Amygdala (tissue), 56 donors: Measurements from ENCODE around the gene GLI3.

Experiments
- DNase-seq, 56 donors: peaks; one replicate each; lab custom pipeline; 2025; lab: John Stamatoyannopoulos, UW

GLI3 gene

DNA sequence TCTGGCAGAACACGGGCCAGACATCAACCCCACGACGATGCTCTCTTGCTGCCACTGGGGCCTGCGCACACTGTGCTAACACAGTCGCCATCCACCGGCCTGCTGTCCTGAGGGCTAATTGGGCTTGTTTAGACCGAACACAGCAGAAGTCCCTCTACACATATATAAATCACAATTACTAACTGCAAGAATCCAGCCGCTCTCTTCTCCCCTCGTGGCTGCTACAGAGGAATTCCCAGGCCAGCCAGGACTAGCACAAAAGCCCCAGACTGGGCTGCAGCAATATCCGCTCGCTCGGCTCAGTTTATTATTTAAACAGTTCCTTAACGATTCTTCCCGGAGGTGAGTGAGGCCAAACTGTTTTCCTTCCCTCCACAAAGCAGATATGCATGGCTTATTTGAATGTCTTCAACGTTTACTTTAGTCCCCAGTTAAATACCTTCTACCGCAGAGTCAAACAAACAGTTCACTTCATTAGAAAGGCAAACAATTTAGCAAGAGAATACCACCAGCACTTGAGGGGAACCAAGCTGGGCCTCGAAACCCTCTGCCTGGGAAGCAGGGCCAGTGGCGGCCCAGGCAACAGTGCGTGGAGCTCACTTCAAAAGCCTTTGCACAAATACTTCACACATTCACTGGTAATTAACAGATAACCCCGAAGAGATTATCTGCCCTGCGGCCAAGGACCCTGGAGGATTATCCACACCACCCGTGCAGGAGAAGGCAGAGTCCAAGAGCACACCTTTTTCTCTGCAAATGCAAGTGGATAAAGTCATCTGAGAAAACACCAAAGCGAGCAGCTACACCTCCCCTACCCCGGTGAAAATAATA, 145.3 kb downstream of the GLI3 start:
- no peak for DNase-seq

- DNase-seq: no peak
These were observed 146.2 kb downstream of the GLI3 start for GRCh38 chr7:42090806-42091205.

DNA sequence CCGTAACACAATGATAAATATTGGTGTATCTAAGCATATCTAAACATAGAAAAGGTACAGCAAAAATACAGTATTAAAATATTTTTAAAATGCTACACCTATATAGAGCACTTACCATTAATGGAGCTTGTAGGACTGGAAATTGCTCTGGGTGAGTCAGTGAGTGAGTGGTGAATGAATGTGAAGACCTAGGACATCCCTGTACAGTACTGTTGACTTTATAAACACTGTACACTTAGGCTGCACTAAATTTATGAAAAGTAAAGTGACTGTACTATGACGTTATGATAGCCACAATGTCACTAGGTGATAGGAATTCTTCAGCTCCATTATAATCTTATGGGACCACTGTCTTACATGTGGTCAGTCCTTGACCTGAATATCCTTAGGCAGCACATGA, 147.0 kb downstream of the GLI3 start:
- DNase-seq: no peak

GRCh38 chr7:42087616-42088015, 149.4 kb downstream of the GLI3 start:
- no peak for DNase-seq

DNA sequence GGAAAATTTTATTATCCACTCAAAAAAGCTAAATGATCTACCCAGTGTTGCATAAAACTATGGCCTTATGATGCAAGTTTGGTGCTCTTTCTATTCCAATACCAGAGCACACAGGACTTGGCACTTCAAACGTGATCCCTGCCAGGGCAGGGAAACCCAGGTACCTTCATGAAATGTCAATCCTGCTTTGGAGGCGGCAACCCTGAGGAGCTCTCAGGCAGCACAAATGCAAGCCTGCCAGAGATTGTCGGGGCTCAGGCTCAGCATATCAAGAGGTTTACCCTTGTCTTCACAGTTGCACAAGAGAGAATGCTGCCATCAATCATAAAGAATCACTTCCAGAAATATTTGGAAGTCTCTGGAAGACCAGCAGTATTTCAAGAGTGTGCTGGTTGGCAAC, 151.5 kb downstream of the GLI3 start:
- DNase-seq: no peak

GRCh38 chr7:42084263-42084662, 152.7 kb downstream of the GLI3 start:
- no peak for DNase-seq

GRCh38 chr7:42083284-42083683, 153.7 kb downstream of the GLI3 start:
- no peak for DNase-seq

DNA sequence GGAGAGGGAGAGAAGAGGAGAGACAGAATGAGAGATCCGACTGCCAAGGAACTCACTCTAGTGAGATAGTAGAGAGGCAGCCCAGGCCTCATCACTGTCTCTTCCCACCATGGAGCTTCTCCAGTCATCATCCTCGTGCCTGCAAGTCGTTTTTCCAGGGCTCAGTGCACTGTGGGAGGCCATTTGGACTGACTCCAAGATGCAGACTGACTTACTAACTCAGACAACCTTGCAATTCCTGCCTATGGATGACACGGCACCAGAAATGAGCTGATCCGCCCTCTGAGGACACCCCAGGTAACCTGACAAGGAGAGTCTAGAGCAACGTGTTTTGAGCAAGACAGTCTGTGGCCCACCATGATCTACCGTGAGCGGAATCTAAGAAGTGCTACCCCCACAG, 154.9 kb downstream of the GLI3 start:
- DNase-seq: no peak

GRCh38 chr7:42081671-42082070, 155.3 kb downstream of the GLI3 start:
- DNase-seq: no peak

DNA sequence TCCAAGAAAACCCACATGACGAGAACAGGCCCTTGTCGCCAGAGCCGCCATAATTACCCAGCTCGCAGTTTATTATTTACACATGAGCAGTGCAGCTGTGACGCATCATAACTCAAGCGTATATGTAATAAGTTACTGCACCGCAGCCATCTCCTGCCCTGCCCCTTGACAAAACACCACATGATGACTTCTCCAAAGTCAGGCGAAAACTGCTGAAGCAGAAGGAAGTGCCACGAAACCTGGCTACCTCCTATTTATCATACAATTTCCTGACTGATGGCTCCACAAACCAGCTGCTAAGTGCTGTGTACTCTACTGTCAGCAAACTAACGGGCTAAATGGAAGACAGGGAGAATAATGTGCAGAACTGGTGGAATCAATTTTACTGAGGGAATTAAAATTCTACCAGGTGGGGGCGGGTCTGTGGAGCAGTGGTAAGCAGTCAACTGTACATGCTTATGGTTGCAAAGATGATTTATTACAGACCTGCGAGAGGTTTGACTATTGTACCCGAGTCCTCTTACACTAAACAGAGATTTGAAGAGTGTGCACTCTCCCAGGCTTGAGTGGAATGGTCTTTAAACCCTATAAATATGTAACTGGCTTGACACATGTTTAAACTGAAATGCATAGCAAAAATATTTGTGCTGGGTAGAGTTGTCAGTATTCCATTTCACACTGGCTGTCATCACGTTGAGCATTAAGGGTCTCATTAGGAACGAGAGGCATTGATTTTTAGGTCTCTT, 156.0 kb downstream of the GLI3 start:
- no peak for DNase-seq

DNA sequence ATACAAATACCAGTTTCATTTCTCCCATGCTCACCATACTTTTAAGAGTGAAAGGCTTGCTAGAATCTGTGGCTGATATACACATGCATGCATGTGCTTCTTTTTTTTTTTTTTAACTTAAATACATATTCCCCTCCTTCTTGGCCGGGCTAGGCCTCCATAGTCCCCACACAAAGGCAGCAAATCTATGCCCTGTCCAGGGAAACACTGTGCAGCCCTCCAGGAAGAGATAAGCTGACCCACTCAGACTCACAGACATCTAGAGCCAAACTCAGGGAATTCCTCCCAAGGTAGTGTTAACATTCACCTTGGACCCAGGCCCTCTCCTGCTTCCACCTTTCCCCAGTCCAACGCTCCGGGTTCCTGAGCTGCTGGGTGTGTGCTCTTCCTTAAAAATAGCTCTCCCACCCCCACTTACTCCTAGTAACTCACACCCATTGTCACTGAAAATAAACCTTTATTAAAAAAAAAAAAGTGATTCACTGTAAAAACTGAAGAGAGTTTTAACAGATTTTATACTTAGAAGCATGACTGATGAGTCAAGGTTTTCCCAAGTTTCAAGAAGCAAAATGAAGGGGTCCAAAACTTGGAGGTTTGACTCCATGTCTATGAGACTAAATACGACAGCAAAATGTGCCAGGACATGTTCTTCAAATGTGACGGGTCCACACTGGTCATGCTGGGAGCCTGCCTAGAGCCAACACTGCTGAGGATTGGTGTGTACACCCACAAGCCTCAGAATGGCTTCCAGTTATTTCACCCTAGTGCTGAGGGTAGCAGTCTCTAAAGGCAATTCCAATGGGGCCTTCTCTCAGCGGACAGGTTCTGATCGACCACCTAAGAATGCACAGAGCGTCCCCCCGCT, 159.5 kb downstream of the GLI3 start:
- no peak for DNase-seq

GRCh38 chr7:42076870-42077269, 160.1 kb downstream of the GLI3 start:
- no peak for DNase-seq

GRCh38 chr7:42075418-42075817, 161.6 kb downstream of the GLI3 start:
- no peak for DNase-seq

- no peak for DNase-seq
These were observed 162.9 kb downstream of the GLI3 start for GRCh38 chr7:42074076-42074475.

DNA sequence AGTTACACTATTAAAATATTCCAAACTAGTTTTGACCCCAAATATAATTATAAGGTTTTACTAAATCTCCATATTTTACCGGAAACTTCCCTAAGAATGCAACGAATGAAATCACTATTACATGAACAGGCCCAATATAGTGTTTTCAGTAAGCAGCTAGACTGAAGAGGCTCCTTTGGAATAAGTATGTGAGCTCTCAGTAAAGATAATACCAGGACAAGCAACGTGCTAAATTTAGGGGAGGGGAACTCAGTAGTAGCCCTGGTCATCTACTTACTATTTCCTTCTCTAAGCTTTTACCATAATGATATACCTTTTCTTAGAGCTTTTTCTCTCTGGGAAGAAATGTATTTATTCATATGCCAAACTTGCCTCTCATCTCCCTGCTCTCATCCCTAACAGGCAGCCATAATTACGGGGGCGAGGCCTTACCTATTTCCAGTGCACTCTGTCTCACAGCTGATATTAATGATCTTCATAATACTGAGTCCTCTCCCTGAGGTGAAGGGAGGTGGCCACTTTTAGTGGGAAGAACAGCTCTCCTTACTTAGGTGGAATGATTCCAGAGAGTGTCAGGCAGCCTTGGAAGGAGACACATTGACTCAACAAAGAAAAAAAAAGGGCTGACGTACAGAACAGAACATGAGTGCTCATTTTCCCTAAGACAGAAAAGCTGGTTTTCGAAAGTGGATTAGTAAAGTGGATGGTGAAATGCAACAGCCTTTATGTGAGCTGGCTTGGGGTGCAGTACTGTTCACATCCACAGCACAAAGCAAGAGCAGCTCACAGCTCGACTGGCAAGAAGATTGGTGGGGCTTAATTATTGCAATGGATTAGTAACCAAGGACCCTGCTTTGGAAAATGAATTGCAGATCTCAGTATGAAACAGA, 165.4 kb downstream of the GLI3 start:
- no peak for DNase-seq

- DNase-seq: no peak
These were observed 166.9 kb downstream of the GLI3 start for GRCh38 chr7:42070068-42070467.

- DNase-seq: no peak
These were observed 167.4 kb downstream of the GLI3 start for GRCh38 chr7:42069590-42069989.

- DNase-seq: peak in 3 of 56 donors; percentile 4 to 23 (median 9)
These were observed 168.3 kb downstream of the GLI3 start for GRCh38 chr7:42068554-42069280.

DNA sequence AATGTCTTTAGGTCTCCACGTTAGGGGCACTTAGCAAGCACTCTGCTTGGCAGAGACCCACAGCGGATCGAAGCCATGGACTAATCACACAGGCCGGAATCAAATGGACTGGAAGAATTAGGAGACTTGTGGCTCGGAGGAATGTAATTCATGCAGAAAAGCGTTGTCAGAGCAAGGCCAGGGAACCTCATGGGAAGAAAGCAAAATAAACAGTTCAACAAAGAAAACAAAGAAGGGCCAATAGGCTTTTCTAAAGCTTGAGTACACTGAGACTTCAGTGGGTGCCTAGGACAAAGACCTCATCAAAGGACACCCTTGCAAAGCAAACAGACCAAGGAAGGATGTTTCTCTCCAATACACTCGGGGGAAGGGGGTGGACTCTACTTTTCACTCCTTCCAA, 171.1 kb downstream of the GLI3 start:
- DNase-seq: peak in 14 of 56 donors; percentile 5 to 51 (median 22)
